ENCODE results near the gene PANK4.

PANK4 gene

DNA sequence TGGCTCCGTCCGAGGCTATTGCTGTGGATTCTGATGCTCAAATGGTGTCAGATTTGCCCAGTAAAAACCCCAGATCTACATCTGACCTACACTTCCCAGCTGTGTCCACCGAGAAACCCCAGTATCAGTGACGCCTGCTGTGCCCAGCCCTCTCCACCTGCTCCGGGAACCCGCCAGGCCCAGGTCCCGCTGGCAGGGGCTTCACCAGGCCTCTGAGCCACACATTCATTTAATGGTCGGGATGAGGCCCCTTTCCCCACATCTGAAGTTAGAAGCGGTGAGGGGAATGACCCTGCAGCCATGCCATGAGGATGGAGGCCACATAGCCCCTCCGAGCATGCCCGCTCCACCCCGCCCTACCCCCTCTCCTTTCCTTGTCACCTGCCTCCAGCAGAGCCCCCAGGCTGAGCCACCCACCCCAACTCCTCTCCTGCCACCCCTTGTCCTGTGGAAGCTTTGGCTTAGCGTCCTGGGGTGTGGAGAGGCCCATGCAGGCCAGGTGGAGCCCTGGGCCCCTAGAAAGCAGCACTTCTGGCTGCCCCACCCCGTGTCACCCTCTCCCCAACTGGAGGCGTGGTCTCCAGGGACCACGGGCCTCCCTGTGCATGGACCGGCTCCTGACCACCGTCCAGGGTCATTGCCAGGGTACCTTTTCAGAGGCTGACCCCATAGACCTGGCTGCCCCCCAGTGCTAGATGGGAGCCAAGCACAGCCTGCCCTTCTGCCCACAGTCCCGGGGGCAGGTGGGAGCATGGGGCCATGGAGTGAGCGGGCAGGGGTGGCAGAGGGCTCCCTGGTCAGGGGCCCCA lies 37.8 kb upstream of the PANK4 start:
- TF ChIP-seq ISL1 (CRISPR knock-in tag; IDR thresholded peaks at IDR 0.05) (no peak), RARB (CRISPR knock-in tag; IDR thresholded peaks at IDR 0.05) (no peak), TOX (CRISPR knock-in tag; IDR thresholded peaks at IDR 0.05; ENCODE audit: borderline replicate concordance) (no peak), CSDC2 (CRISPR knock-in tag; IDR thresholded peaks at IDR 0.05) (no peak), ARNTL (CRISPR knock-in tag; IDR thresholded peaks at IDR 0.05; ENCODE audit: borderline replicate concordance, low read depth) (no peak), BACH2 (CRISPR knock-in tag; IDR thresholded peaks at IDR 0.05; ENCODE audit: borderline replicate concordance) (no peak), PPARA (CRISPR knock-in tag; IDR thresholded peaks at IDR 0.05; ENCODE audit: borderline replicate concordance) (no peak), ZFP3 (CRISPR knock-in tag; IDR thresholded peaks at IDR 0.05) (no peak), ESRRG (CRISPR knock-in tag; IDR thresholded peaks at IDR 0.05) (no peak), TCF4 (CRISPR knock-in tag; IDR thresholded peaks at IDR 0.05; ENCODE audit: borderline replicate concordance) (no peak), ZC3H10 (CRISPR knock-in tag; IDR thresholded peaks at IDR 0.05) (no peak)
- no peak for ATAC-seq

DNA sequence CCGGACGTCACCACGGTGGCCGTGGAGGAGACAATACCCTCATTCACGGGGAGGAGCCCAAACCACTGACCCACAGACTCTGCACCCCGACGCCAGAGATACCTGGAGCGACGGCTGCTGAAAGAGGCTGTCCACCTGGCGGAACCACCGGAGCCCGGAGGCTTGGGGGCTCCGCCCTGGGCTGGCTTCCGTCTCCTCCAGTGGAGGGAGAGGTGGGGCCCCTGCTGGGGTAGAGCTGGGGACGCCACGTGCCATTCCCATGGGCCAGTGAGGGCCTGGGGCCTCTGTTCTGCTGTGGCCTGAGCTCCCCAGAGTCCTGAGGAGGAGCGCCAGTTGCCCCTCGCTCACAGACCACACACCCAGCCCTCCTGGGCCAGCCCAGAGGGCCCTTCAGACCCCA lies 36.8 kb upstream of the PANK4 start:
- TF ChIP-seq ISL1 (CRISPR knock-in tag; IDR thresholded peaks at IDR 0.05) (no peak), OSR1 (CRISPR knock-in tag; IDR thresholded peaks at IDR 0.05) (no peak), RARB (CRISPR knock-in tag; IDR thresholded peaks at IDR 0.05) (no peak), PPARA (CRISPR knock-in tag; IDR thresholded peaks at IDR 0.05; ENCODE audit: borderline replicate concordance) (no peak), ARNTL (CRISPR knock-in tag; IDR thresholded peaks at IDR 0.05; ENCODE audit: borderline replicate concordance, low read depth) (no peak), ESRRG (CRISPR knock-in tag; IDR thresholded peaks at IDR 0.05) (no peak), ZNF8 (CRISPR knock-in tag; IDR thresholded peaks at IDR 0.05) (no peak), ZNF70 (CRISPR knock-in tag; IDR thresholded peaks at IDR 0.05) (no peak), TCF4 (CRISPR knock-in tag; IDR thresholded peaks at IDR 0.05; ENCODE audit: borderline replicate concordance) (no peak), SNAI2 (CRISPR knock-in tag; IDR thresholded peaks at IDR 0.05) (no peak)
- TF ChIP-seq, protein P1, sequence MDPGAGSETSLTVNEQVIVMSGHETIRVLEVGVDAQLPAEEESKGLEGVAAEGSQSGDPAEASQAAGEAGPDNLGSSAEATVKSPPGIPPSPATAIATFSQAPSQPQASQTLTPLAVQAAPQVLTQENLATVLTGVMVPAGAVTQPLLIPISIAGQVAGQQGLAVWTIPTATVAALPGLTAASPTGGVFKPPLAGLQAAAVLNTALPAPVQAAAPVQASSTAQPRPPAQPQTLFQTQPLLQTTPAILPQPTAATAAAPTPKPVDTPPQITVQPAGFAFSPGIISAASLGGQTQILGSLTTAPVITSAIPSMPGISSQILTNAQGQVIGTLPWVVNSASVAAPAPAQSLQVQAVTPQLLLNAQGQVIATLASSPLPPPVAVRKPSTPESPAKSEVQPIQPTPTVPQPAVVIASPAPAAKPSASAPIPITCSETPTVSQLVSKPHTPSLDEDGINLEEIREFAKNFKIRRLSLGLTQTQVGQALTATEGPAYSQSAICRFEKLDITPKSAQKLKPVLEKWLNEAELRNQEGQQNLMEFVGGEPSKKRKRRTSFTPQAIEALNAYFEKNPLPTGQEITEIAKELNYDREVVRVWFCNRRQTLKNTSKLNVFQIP (CRISPR knock-in tag; IDR thresholded peaks at IDR 0.05; ENCODE audit: borderline replicate concordance, low read depth) = no peak
- TF ChIP-seq, protein P2, sequence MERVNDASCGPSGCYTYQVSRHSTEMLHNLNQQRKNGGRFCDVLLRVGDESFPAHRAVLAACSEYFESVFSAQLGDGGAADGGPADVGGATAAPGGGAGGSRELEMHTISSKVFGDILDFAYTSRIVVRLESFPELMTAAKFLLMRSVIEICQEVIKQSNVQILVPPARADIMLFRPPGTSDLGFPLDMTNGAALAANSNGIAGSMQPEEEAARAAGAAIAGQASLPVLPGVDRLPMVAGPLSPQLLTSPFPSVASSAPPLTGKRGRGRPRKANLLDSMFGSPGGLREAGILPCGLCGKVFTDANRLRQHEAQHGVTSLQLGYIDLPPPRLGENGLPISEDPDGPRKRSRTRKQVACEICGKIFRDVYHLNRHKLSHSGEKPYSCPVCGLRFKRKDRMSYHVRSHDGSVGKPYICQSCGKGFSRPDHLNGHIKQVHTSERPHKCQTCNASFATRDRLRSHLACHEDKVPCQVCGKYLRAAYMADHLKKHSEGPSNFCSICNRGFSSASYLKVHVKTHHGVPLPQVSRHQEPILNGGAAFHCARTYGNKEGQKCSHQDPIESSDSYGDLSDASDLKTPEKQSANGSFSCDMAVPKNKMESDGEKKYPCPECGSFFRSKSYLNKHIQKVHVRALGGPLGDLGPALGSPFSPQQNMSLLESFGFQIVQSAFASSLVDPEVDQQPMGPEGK (CRISPR knock-in tag; IDR thresholded peaks at IDR 0.05; ENCODE audit: borderline replicate concordance) = no peak
- TF ChIP-seq, protein P3, sequence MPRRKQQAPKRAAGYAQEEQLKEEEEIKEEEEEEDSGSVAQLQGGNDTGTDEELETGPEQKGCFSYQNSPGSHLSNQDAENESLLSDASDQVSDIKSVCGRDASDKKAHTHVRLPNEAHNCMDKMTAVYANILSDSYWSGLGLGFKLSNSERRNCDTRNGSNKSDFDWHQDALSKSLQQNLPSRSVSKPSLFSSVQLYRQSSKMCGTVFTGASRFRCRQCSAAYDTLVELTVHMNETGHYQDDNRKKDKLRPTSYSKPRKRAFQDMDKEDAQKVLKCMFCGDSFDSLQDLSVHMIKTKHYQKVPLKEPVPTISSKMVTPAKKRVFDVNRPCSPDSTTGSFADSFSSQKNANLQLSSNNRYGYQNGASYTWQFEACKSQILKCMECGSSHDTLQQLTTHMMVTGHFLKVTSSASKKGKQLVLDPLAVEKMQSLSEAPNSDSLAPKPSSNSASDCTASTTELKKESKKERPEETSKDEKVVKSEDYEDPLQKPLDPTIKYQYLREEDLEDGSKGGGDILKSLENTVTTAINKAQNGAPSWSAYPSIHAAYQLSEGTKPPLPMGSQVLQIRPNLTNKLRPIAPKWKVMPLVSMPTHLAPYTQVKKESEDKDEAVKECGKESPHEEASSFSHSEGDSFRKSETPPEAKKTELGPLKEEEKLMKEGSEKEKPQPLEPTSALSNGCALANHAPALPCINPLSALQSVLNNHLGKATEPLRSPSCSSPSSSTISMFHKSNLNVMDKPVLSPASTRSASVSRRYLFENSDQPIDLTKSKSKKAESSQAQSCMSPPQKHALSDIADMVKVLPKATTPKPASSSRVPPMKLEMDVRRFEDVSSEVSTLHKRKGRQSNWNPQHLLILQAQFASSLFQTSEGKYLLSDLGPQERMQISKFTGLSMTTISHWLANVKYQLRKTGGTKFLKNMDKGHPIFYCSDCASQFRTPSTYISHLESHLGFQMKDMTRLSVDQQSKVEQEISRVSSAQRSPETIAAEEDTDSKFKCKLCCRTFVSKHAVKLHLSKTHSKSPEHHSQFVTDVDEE (CRISPR knock-in tag; IDR thresholded peaks at IDR 0.05) = no peak
- TF ChIP-seq, protein P4, sequence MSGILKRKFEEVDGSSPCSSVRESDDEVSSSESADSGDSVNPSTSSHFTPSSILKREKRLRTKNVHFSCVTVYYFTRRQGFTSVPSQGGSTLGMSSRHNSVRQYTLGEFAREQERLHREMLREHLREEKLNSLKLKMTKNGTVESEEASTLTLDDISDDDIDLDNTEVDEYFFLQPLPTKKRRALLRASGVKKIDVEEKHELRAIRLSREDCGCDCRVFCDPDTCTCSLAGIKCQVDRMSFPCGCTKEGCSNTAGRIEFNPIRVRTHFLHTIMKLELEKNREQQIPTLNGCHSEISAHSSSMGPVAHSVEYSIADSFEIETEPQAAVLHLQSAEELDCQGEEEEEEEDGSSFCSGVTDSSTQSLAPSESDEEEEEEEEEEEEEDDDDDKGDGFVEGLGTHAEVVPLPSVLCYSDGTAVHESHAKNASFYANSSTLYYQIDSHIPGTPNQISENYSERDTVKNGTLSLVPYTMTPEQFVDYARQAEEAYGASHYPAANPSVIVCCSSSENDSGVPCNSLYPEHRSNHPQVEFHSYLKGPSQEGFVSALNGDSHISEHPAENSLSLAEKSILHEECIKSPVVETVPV (CRISPR knock-in tag; IDR thresholded peaks at IDR 0.05) = no peak
- TF ChIP-seq, protein P5, sequence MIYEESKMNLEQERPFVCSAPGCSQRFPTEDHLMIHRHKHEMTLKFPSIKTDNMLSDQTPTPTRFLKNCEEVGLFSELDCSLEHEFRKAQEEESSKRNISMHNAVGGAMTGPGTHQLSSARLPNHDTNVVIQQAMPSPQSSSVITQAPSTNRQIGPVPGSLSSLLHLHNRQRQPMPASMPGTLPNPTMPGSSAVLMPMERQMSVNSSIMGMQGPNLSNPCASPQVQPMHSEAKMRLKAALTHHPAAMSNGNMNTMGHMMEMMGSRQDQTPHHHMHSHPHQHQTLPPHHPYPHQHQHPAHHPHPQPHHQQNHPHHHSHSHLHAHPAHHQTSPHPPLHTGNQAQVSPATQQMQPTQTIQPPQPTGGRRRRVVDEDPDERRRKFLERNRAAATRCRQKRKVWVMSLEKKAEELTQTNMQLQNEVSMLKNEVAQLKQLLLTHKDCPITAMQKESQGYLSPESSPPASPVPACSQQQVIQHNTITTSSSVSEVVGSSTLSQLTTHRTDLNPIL (CRISPR knock-in tag; IDR thresholded peaks at IDR 0.05; ENCODE audit: low read depth) = no peak
- ATAC-seq = no peak

Measured in SK-N-SH treated with all-trans-retinoic acid at 6 μM for 48 hours (cell line).